GM12801 (cell line): ENCODE data around the gene SCAF11.

Experiments used
- CTCF ChIP-seq: IDR thresholded peaks from one replicate; pipeline ENCODE4 v1.5.1; 2011; ENCODE audit warnings: control low read depth; ENCODE audit not compliant: insufficient read length; ENCODE audit errors: extremely low read depth

SCAF11 gene

GRCh38 chr12:45986641-45987339 is 3.6 kb downstream of the SCAF11 start:
- TF ChIP-seq CTCF: no peak

GRCh38 chr12:45981075-45981837 is 9.1 kb downstream of the SCAF11 start:
- TF ChIP-seq CTCF: no peak

- no peak for TF ChIP-seq CTCF
Observed at GRCh38 chr12:45980540-45980939, 9.8 kb downstream of the SCAF11 start.

- no peak for TF ChIP-seq CTCF
Observed at GRCh38 chr12:45978108-45978507, 12.3 kb downstream of the SCAF11 start.

GRCh38 chr12:45977620-45978019 is 12.8 kb downstream of the SCAF11 start:
- no peak for TF ChIP-seq CTCF

GRCh38 chr12:45975506-45975905 is 14.9 kb downstream of the SCAF11 start:
- no peak for TF ChIP-seq CTCF

- TF ChIP-seq CTCF: no peak
Observed at GRCh38 chr12:45974883-45975282, 15.5 kb downstream of the SCAF11 start.
